HEK293T (cell line): ENCODE results near the gene P2RY14.

Experiments
- CTCF ChIA-PET: fragments of 350-600 bp; formaldehyde crosslinking; extraction: SDS; loops from one replicate; lab custom pipeline; 2021; ENCODE audit warnings: antibody characterized with exemption, inconsistent platforms; lab: Yijun Ruan, JAX
- POLR2A ChIA-PET: fragments of 350-600 bp; formaldehyde crosslinking; extraction: SDS; loops from one replicate; lab custom pipeline; 2020; ENCODE audit warnings: antibody characterized with exemption, inconsistent platforms; lab: Yijun Ruan, JAX
- DNase-seq: peaks from one replicate; pipeline ENCODE4 v3.0.0; 2012; ENCODE audit warnings: mixed read lengths; ENCODE audit errors: extremely low spot score
- ARNT ChIP-seq: fragments of 450-650 bp; IDR thresholded peaks from 2 replicates; pipeline ENCODE4 v1.6.1; 2017; ENCODE audit warnings: mild to moderate bottlenecking
- BHLHE40 ChIP-seq: fragments of 450-650 bp; IDR thresholded peaks from 2 replicates; pipeline ENCODE4 v1.6.1; 2016; ENCODE audit warnings: mild to moderate bottlenecking, moderate library complexity, borderline replicate concordance
- CTBP1 ChIP-seq: fragments of 450-650 bp; IDR thresholded peaks from 2 replicates; pipeline ENCODE4 v1.6.1; 2016; ENCODE audit warnings: borderline replicate concordance
- ELF4 ChIP-seq: fragments of 450-650 bp; IDR thresholded peaks from 2 replicates; pipeline ENCODE4 v1.6.1; 2017; ENCODE audit warnings: antibody characterized with exemption
- FOXA1 ChIP-seq: fragments of 450-650 bp; IDR thresholded peaks from 2 replicates; pipeline ENCODE4 v1.6.1; 2016; ENCODE audit warnings: mild to moderate bottlenecking
- FOXK2 ChIP-seq: fragments of 450-650 bp; IDR thresholded peaks from 2 replicates; pipeline ENCODE4 v1.6.1; 2016; ENCODE audit warnings: mild to moderate bottlenecking
- FOXM1 ChIP-seq: fragments of 450-650 bp; IDR thresholded peaks from 2 replicates; pipeline ENCODE4 v1.6.1; 2017; ENCODE audit warnings: mild to moderate bottlenecking, borderline replicate concordance
- HDGF ChIP-seq: fragments of 450-650 bp; IDR thresholded peaks from 2 replicates; pipeline ENCODE4 v1.6.1; 2017; ENCODE audit warnings: antibody characterized with exemption, borderline replicate concordance
- L3MBTL2 ChIP-seq: fragments of 450-650 bp; conservative IDR thresholded peaks from 2 replicates; pipeline ENCODE4 v1.6.1; 2016; ENCODE audit warnings: mild to moderate bottlenecking
- LEF1 ChIP-seq: fragments of 450-650 bp; IDR thresholded peaks from 2 replicates; pipeline ENCODE4 v1.6.1; 2017; ENCODE audit warnings: mild to moderate bottlenecking, borderline replicate concordance
- NFRKB ChIP-seq: fragments of 450-650 bp; IDR thresholded peaks from 2 replicates; pipeline ENCODE4 v1.6.1; 2016; ENCODE audit warnings: mild to moderate bottlenecking, moderate library complexity
- PKNOX1 ChIP-seq: fragments of 450-650 bp; IDR thresholded peaks from 2 replicates; pipeline ENCODE4 v1.6.1; 2016
- SP1 ChIP-seq: fragments of 450-650 bp; IDR thresholded peaks from 2 replicates; pipeline ENCODE4 v1.6.1; 2017
- SUZ12 ChIP-seq: fragments of 450-650 bp; IDR thresholded peaks from 2 replicates; pipeline ENCODE4 v1.6.1; 2016; ENCODE audit warnings: mild to moderate bottlenecking
- TARDBP ChIP-seq: fragments of 450-650 bp; IDR thresholded peaks from 2 replicates; pipeline ENCODE4 v1.6.1; 2016
- ZNF384 ChIP-seq: fragments of 450-650 bp; IDR thresholded peaks from 2 replicates; pipeline ENCODE4 v1.6.1; 2016

The P2RY14 gene

DNA sequence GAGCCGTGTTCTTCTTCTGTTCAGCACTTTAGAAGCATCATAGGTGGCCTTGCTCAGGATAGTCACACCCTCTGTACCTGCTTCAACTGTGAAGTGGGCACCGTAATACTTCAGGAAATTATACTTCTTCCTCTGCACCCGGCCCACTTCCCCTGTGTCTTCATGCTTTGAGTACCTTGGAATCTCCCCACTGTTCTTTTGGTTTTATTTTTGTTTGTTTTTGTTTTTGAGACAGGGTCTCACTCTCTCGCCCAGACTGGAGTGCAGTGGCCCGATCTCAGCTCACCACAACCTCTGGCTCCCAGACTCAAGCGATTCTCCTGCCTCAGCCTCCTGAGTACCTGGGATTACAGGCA lies 1.7 kb downstream of the P2RY14 start:
- TF ChIP-seq LEF1 (no peak), PKNOX1 (no peak), ZNF384 (no peak), BHLHE40 (no peak), HDGF (no peak)
- ChIA-PET POLR2A (no interaction called here), CTCF (no interaction called here)
- no peak for DNase-seq

GRCh38 chr3:151276038-151276686 lies 2.2 kb downstream of the P2RY14 start:
- no peak for DNase-seq
- TF ChIP-seq CTBP1 (no peak), ZNF384 (no peak)
- ChIA-PET CTCF (no interaction called here), POLR2A (no interaction called here)

GRCh38 chr3:151275091-151275490 lies 3.3 kb downstream of the P2RY14 start:
- TF ChIP-seq SUZ12, result no peak
- no peak for TF ChIP-seq ELF4
- no peak for TF ChIP-seq LEF1
- no peak for TF ChIP-seq FOXK2
- no peak for TF ChIP-seq FOXM1
- TF ChIP-seq ZNF384, result no peak
- no peak for TF ChIP-seq PKNOX1
- DNase-seq, result no peak
- POLR2A ChIA-PET, result no interaction called here
- CTCF ChIA-PET, result no interaction called here

DNA sequence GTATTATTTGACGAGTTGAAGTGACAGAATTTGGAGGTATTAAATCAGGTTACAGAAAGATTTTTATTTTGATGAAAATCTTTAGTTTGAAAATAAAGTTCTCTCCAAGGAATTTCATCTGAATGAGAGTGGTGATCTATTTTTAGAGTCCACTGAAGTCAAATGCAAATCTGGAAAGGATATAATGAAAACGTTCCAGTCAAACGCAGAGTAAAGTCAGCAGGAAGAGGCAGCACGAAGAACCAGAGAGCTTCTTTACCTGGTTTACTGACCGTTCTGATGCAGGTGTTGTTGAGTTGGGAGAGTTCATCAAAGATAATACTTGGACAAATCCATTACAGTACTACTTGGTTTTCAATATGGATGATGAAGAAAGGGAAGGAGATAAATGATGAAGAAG lies 8.7 kb downstream of the P2RY14 start:
- POLR2A ChIA-PET, result no interaction called here
- no peak for DNase-seq
- CTCF ChIA-PET, result no interaction called here
- TF ChIP-seq L3MBTL2 (no peak), FOXK2 (no peak)

DNA sequence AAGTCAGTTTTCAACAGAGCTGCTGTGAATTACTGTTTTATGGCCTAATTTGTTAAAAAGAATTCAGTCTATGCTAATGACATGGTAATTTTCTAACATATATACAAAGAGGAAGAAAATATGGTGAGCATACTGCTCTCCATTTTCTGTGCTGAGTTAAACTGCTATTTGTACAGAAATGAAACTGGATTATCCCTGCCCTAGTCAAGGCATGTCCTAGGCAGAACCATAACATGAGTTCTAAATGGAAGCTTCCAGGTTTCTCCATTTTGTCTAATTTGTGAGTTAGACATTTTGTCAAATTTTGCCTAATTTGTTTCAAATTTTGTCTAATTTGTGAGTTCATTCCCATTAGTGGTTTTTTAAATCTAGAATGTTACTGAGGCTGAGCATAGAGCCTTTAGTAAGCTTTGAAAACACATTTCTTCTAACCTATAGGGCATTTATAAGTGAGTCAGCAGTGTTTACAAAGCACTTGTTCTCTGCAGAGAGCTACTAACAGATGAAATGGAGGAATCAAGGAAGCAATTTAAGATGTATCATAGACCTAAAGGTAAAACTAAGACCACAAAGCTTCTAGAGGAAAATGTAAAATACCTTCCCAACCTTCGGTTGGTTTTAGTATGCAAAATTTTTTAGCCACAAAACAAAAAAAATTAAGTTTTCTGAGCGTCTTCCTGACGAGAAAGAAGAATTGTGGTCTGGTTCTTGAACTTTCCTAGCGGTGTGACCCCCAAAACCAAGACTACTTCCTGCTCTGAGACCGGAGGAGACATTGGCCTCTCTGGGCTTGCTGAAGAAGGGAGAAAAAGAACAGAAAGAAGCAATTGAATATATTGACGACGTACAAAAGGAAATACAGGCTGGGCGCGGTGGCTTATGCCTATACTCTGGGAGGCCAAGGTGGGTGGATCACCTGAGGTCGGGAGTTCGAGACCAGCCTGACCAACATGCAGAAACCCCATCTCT lies 9.8 kb downstream of the P2RY14 start:
- CTCF ChIA-PET, result no interaction called here
- POLR2A ChIA-PET, result no interaction called here

DNA sequence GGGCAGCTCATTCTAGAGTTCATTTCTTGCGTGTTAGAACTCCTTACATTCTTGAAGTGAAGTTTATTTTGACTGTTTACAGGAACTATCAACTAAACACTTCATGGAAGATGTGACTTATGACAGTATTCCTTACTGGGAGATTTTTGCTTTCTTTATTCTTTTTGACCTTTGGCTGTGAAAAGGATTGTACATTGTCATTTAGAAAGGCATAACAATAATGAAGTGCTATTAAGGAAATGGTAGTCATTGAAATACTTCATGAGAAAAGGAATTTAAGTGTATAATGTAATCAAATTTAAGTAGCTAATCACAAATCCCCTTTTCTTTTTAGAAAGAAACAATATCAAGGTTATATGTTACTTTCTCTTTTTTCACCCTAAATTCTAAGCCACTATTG lies 11.3 kb downstream of the P2RY14 start:
- POLR2A ChIA-PET, result no interaction called here
- DNase-seq, result no peak
- CTCF ChIA-PET, result interaction anchor here (1.1 kb wide), 1 partner anchor 39 kb away, joined by 4 read pairs; no protein-coding TSS in a partner anchor
- TF ChIP-seq HDGF (no peak), LEF1 (no peak), FOXA1 (no peak), NFRKB (no peak), CTBP1 (no peak), ELF4 (no peak), FOXM1 (no peak), SUZ12 (no peak), SP1 (no peak), ARNT (no peak), L3MBTL2 (no peak), PKNOX1 (no peak), ZNF384 (no peak), FOXK2 (no peak), TARDBP (no peak), BHLHE40 (no peak)

More for the DNA sequence above, 9.8 kb downstream of the P2RY14 start:
- no peak for TF ChIP-seq CTBP1
- DNase-seq, result no peak

DNA sequence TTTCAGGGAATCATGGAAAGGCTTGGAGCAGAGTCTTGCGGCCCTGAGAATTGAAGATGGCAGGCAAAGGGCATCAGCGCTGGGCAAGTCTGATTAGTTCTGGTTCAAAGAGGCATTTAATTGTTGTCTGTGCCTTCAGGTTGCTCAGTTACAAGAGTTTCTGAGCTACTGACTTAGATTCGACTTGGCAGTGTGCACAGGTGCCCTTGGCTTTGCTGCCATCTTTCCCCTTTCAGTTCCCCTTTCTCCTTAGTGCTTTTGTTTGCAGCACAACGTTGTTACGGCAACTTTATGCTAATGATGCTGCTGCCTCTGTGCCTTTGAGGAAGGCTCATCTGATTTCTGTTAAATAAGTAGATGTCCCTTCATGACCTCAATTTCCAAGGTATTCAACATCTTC lies 12.5 kb downstream of the P2RY14 start:
- ChIA-PET CTCF (no interaction called here), POLR2A (no interaction called here)
- DNase-seq, result no peak

More for the DNA sequence above, 12.5 kb downstream of the P2RY14 start:
- TF ChIP-seq L3MBTL2 (no peak), NFRKB (no peak), ZNF384 (no peak), BHLHE40 (no peak), ARNT (no peak), CTBP1 (no peak), SP1 (no peak), HDGF (no peak), TARDBP (no peak), ELF4 (no peak), SUZ12 (no peak), LEF1 (no peak), PKNOX1 (no peak), FOXK2 (no peak), FOXM1 (no peak), FOXA1 (no peak)
